IMR-90 (cell line): Measurements from ENCODE around the gene OSBP2. TPM values are rescaled to one million over a fixed set of nuclear protein-coding genes. Genes with fewer than 3 reads are reported as not detected.
A peak's percentile ranks its signal among the peaks of the same experiment; 100 is the strongest.

Experiments
- ATAC-seq: fragments of 200-7000 bp; cut with Tn5 transposase; 2 replicates; pipeline ENCODE4 v1.9.1; 2020; ENCODE audit warnings: low read depth, mild to moderate bottlenecking, moderate library complexity
- BruUV-seq: library from RNA; stranded (reverse); fragments of 400-500 nt; replicated peaks from 2 replicates; lab custom pipeline; 2021; lab: Mats Ljungman, UMichigan
- CTCF ChIA-PET: fragments of 300-600 bp; formaldehyde crosslinking; extraction: SDS; loops from one replicate; lab custom pipeline; 2021; ENCODE audit warnings: antibody characterized with exemption; lab: Yijun Ruan, JAX
- POLR2A ChIA-PET: fragments of 300-600 bp; sonication (Branson Sonifier 250); formaldehyde crosslinking; loops from one replicate; lab custom pipeline; 2022; ENCODE audit warnings: antibody characterized with exemption; ENCODE audit not compliant: unreplicated experiment; lab: Charles Lee
- DNase-seq: peaks from one replicate; pipeline ENCODE4 v3.0.0; 2013
- H2AFZ ChIP-seq: replicated peaks from 2 replicates; pipeline ENCODE3; 2013; ENCODE audit warnings: low read length, mild to moderate bottlenecking; ENCODE audit not compliant: poor library complexity
- H2AK5ac ChIP-seq: 2 replicates; pipeline ENCODE4 v1.6.1; 2013; ENCODE audit warnings: low read depth, low read length, inconsistent platforms
- H2AK9ac ChIP-seq: replicated peaks from 2 replicates; pipeline ENCODE3; 2013; ENCODE audit warnings: mild to moderate bottlenecking, low read depth, low read length, moderate library complexity; ENCODE audit not compliant: poor library complexity
- H2BK120ac ChIP-seq: 2 replicates; pipeline ENCODE4 v1.6.1; 2013; ENCODE audit warnings: low read depth, low read length, inconsistent platforms
- H2BK15ac ChIP-seq: 3 replicates; pipeline ENCODE4 v1.6.1; 2013; ENCODE audit warnings: low read depth, low read length, inconsistent platforms
- H2BK20ac ChIP-seq: 2 replicates; pipeline ENCODE4 v1.6.1; 2013; ENCODE audit warnings: low read depth, mild to moderate bottlenecking, inconsistent platforms, low read length, moderate library complexity
- H2BK5ac ChIP-seq: 2 replicates; pipeline ENCODE4 v1.6.1; 2013; ENCODE audit warnings: mild to moderate bottlenecking, low read depth, low read length, inconsistent platforms; ENCODE audit not compliant: poor library complexity, severe bottlenecking
- H3K14ac ChIP-seq: replicated peaks from 2 replicates; pipeline ENCODE4 v1.6.1; 2013; ENCODE audit warnings: low read depth, low read length, inconsistent platforms
- H3K18ac ChIP-seq: 2 replicates; pipeline ENCODE4 v1.6.1; 2013; ENCODE audit warnings: low read depth, low read length, control low read depth
- H3K23ac ChIP-seq: 2 replicates; pipeline ENCODE4 v1.6.1; 2013; ENCODE audit warnings: low read depth, low read length, inconsistent platforms
- H3K27ac ChIP-seq: 2 replicates; pipeline ENCODE4 v1.5.1; 2013; ENCODE audit warnings: mild to moderate bottlenecking, control low read depth, low read length; ENCODE audit not compliant: insufficient read depth
- H3K27me3 ChIP-seq: 2 replicates; pipeline ENCODE4 v1.6.1; 2013; ENCODE audit warnings: low read length; ENCODE audit not compliant: control insufficient read depth, insufficient read depth
- H3K36me3 ChIP-seq: 2 replicates; pipeline ENCODE4 v1.6.1; 2013; ENCODE audit warnings: low read length, mixed read lengths; ENCODE audit not compliant: control insufficient read depth, insufficient read depth
- H3K4ac ChIP-seq: 2 replicates; pipeline ENCODE4 v1.6.1; 2013; ENCODE audit warnings: low read depth, low read length, inconsistent platforms
- H3K4me1 ChIP-seq: 2 replicates; pipeline ENCODE4 v1.6.1; 2013; ENCODE audit warnings: low read length, mixed read lengths; ENCODE audit not compliant: control insufficient read depth, insufficient read depth
- H3K4me2 ChIP-seq: 2 replicates; pipeline ENCODE4 v1.6.1; 2013; ENCODE audit warnings: low read depth, mild to moderate bottlenecking, control low read depth, low read length, moderate library complexity
- H3K4me3 ChIP-seq: 2 replicates; pipeline ENCODE4 v1.5.1; 2013; ENCODE audit warnings: low read depth, mild to moderate bottlenecking, control low read depth, low read length, moderate library complexity; ENCODE audit not compliant: insufficient read depth
- H3K56ac ChIP-seq: 2 replicates; pipeline ENCODE4 v1.6.1; 2013; ENCODE audit warnings: low read length, inconsistent platforms; ENCODE audit not compliant: insufficient read depth; ENCODE audit errors: extremely low read depth
- H3K79me1 ChIP-seq, 2 experiments: 2 replicates each; pipeline ENCODE4 v1.6.1; 2013; ENCODE audit warnings: low read length in 2 of 2, inconsistent platforms in 1 of 2, low read depth in 1 of 2
- H3K9ac ChIP-seq: 2 replicates; pipeline ENCODE4 v1.6.1; 2013; ENCODE audit warnings: low read depth, low read length, control low read depth
- H3K9me1 ChIP-seq: 2 replicates; pipeline ENCODE4 v1.6.1; 2013; ENCODE audit warnings: low read length, inconsistent platforms; ENCODE audit not compliant: insufficient read depth
- H3K9me3 ChIP-seq: 2 replicates; pipeline ENCODE4 v1.6.1; 2013; ENCODE audit warnings: low read length; ENCODE audit not compliant: control insufficient read depth, insufficient read depth
- H4K20me1 ChIP-seq: 2 replicates; pipeline ENCODE4 v1.6.1; 2013; ENCODE audit warnings: low read length, inconsistent platforms; ENCODE audit not compliant: insufficient read depth
- H4K5ac ChIP-seq: 2 replicates; pipeline ENCODE4 v1.6.1; 2013; ENCODE audit warnings: mild to moderate bottlenecking, low read depth, low read length, control low read depth
- H4K8ac ChIP-seq, 2 experiments: 2 replicates each; pipeline ENCODE4 v1.6.1; 2013; ENCODE audit warnings: low read depth in 2 of 2, low read length in 2 of 2, control low read depth in 1 of 2, inconsistent platforms in 1 of 2
- H4K91ac ChIP-seq: 2 replicates; pipeline ENCODE4 v1.6.1; 2013; ENCODE audit warnings: low read depth, low read length, inconsistent platforms; ENCODE audit not compliant: insufficient read depth
- BHLHE40 ChIP-seq: fragments of 150-350 bp; IDR thresholded peaks from 2 replicates; pipeline ENCODE4 v1.6.1; 2016; ENCODE audit warnings: mild to moderate bottlenecking, low read depth, low read length
- CEBPB ChIP-seq: IDR thresholded peaks from 2 replicates; pipeline ENCODE4 v1.6.1; 2012; ENCODE audit warnings: low read depth, low read length, improper control_type of control experiment
- CHD1 ChIP-seq: IDR thresholded peaks from 2 replicates; pipeline ENCODE4 v1.6.1; 2012; ENCODE audit warnings: low read depth, low read length, improper control_type of control experiment
- FOS ChIP-seq: fragments of 150-350 bp; IDR thresholded peaks from 2 replicates; pipeline ENCODE4 v1.6.1; 2016; ENCODE audit warnings: low read depth, low read length
- MAFK ChIP-seq: IDR thresholded peaks from 2 replicates; pipeline ENCODE4 v1.6.1; 2012; ENCODE audit warnings: low read depth, low read length, improper control_type of control experiment
- MAZ ChIP-seq: IDR thresholded peaks from 2 replicates; pipeline ENCODE4 v1.6.1; 2012; ENCODE audit warnings: low read depth, mild to moderate bottlenecking, low read length, improper control_type of control experiment, moderate library complexity, borderline replicate concordance
- MXI1 ChIP-seq: IDR thresholded peaks from 2 replicates; pipeline ENCODE4 v1.6.1; 2012; ENCODE audit warnings: low read depth, mild to moderate bottlenecking, low read length, moderate library complexity, borderline replicate concordance
- NFE2L2 ChIP-seq: fragments of 150-350 bp; IDR thresholded peaks from 2 replicates; pipeline ENCODE4 v1.6.1; 2016; ENCODE audit warnings: low read depth, mild to moderate bottlenecking, low read length
- POLR2A ChIP-seq: IDR thresholded peaks from 2 replicates; pipeline ENCODE4 v1.6.1; 2012; ENCODE audit warnings: mild to moderate bottlenecking, low read depth, low read length
- RAD21 ChIP-seq: IDR thresholded peaks from 2 replicates; pipeline ENCODE4 v1.6.1; 2012; ENCODE audit warnings: low read length, improper control_type of control experiment
- RCOR1 ChIP-seq: IDR thresholded peaks from 2 replicates; pipeline ENCODE4 v1.6.1; 2012; ENCODE audit warnings: mild to moderate bottlenecking, low read length, improper control_type of control experiment; ENCODE audit not compliant: insufficient replicate concordance
- RFX5 ChIP-seq: IDR thresholded peaks from 2 replicates; pipeline ENCODE4 v1.8.0; 2012; ENCODE audit warnings: low read depth, mild to moderate bottlenecking, low read length, moderate library complexity
- SMC3 ChIP-seq: fragments of 150-350 bp; IDR thresholded peaks from 2 replicates; pipeline ENCODE4 v1.6.1; 2016; ENCODE audit warnings: low read depth, mild to moderate bottlenecking, antibody characterized with exemption, low read length, moderate library complexity
- WGBS, 2 experiments: methylation state at CpG; one replicate each; pipeline versions ENCODE4 v1.1.5 to v1.1.7; 2013; ENCODE audit warnings: missing lambda C conversion rate in 2 of 2; ENCODE audit not compliant: insufficient read length in 1 of 2; ENCODE audit errors: extremely low coverage in 2 of 2; 5-methylcytosine and 5-hydroxymethylcytosine counted together
- dilution Hi-C: fragments of 300-500 bp; cut with HindIII; formaldehyde crosslinking; loops from one replicate; pipeline ENCODE4 v1.14.3; 2018; ENCODE audit warnings: low sequenced_read_pairs; ENCODE audit not compliant: unreplicated experiment
- in situ Hi-C: fragments of 300-500 bp; cut with MboI; formaldehyde crosslinking; loops from 3 replicates; pipeline ENCODE4 v1.14.3; 2019; ENCODE audit warnings: low sequenced_read_pairs, inconsistent platforms, mixed read lengths
- intact Hi-C: fragments of 100-400 bp; cut with micrococcal nuclease; formaldehyde crosslinking; loops from 2 replicates; pipeline ENCODE4 v1.10.0; 2022
- polyA plus RNA-seq, 3 experiments: library from polyadenylated mRNA; depleted of rRNA; stranded (reverse); fragments of >200 nt; gene quantifications; 2 replicates each; pipeline ENCODE4 v1.2.3, GENCODE V29; 2012; ENCODE audit warnings: low replicate concordance in 1 of 3
- total RNA-seq: library from RNA; depleted of rRNA; stranded (reverse); fragments of >200 nt; gene quantifications from 2 replicates; pipeline ENCODE4 v1.2.3, GENCODE V29; 2012
- TF ChIP-seq, protein P1 (sequence below): fragments of 150-350 bp; IDR thresholded peaks from 2 replicates; pipeline ENCODE4 v1.6.1; 2017; ENCODE audit warnings: mild to moderate bottlenecking, antibody characterized with exemption, low read length, low read depth
- TF ChIP-seq, protein P2 (sequence below): fragments of 150-350 bp; IDR thresholded peaks from 2 replicates; pipeline ENCODE4 v1.6.1; 2016; ENCODE audit warnings: low read depth, mild to moderate bottlenecking, low read length, moderate library complexity, borderline replicate concordance
- TF ChIP-seq, protein P3 (sequence below): conservative IDR thresholded peaks from 2 replicates; pipeline ENCODE4 v1.5.1; 2012; ENCODE audit warnings: mild to moderate bottlenecking, low read depth, low read length, improper control_type of control experiment

Gene OSBP2
- total and polyA plus RNA-seq, 2 of the 4 experiments (the other 2 are of a cell fraction): 1.8 to 2.2 TPM

DNA sequence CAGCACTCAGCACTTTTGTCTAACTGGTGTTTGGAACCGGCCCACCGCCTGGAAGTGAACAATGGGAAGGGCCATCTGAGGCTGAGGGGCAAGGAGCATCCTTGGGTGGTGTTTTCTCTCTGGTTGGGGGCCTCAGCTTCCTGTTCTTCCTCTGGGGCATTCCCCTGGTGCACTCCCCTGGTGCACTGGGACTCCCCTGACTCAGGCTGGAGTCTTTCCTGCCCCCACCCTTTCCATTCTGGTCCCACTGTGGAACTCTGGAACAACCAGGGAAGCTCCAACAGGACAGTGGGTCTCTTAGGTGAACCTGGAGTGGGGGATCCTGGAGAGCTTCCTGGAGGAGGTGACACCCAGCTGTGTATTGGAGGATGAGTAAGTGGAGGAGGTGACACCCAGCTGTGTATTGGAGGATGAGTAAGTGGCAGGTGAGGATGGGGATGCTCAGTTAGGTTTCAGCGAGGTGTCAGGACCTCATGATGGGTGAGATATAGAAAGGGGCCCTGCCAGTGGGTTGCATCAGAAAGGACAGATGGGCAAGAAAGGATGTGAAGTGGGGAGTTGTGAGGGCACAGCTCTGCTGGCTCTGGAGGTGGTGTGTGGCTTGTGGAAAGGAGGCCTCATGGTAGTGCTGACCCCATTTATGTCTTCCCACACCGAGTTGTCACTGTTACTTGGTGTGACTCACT lies 132.1 kb downstream of the OSBP2 start:
- no peak overlapping the region for H3K56ac ChIP-seq
- CTCF ChIA-PET: no interaction called here
- no peak overlapping the region for H2BK15ac ChIP-seq
- no peak overlapping the region for H3K18ac ChIP-seq
- BruUV-seq: no TSS peak
- H3K9me1 ChIP-seq: peaks cover 8% of the 10 kb centered on the region
- H3K14ac ChIP-seq: no peak overlapping the region
- ATAC-seq (no peak), DNase-seq (no peak)
- no peak overlapping the region for H3K23ac ChIP-seq
- no peaks in the 10 kb centered on the region for H3K79me1 ChIP-seq
- H3K9ac ChIP-seq: no peak overlapping the region
- TF ChIP-seq, protein P1, sequence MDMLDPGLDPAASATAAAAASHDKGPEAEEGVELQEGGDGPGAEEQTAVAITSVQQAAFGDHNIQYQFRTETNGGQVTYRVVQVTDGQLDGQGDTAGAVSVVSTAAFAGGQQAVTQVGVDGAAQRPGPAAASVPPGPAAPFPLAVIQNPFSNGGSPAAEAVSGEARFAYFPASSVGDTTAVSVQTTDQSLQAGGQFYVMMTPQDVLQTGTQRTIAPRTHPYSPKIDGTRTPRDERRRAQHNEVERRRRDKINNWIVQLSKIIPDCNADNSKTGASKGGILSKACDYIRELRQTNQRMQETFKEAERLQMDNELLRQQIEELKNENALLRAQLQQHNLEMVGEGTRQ: no peak
- no peak for TF ChIP-seq CHD1
- no peak for TF ChIP-seq FOS
- TF ChIP-seq MAZ: no peak
- TF ChIP-seq RAD21: no peak
- TF ChIP-seq NFE2L2: no peak
- TF ChIP-seq CEBPB: no peak
- TF ChIP-seq, protein P2, sequence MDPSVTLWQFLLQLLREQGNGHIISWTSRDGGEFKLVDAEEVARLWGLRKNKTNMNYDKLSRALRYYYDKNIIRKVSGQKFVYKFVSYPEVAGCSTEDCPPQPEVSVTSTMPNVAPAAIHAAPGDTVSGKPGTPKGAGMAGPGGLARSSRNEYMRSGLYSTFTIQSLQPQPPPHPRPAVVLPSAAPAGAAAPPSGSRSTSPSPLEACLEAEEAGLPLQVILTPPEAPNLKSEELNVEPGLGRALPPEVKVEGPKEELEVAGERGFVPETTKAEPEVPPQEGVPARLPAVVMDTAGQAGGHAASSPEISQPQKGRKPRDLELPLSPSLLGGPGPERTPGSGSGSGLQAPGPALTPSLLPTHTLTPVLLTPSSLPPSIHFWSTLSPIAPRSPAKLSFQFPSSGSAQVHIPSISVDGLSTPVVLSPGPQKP: no peak
- no peak for TF ChIP-seq MXI1
- no peak for TF ChIP-seq SMC3
- TF ChIP-seq POLR2A: no peak
- TF ChIP-seq MAFK: no peak
- no peak for TF ChIP-seq RCOR1
- no peak for TF ChIP-seq RFX5
- TF ChIP-seq, protein P3, sequence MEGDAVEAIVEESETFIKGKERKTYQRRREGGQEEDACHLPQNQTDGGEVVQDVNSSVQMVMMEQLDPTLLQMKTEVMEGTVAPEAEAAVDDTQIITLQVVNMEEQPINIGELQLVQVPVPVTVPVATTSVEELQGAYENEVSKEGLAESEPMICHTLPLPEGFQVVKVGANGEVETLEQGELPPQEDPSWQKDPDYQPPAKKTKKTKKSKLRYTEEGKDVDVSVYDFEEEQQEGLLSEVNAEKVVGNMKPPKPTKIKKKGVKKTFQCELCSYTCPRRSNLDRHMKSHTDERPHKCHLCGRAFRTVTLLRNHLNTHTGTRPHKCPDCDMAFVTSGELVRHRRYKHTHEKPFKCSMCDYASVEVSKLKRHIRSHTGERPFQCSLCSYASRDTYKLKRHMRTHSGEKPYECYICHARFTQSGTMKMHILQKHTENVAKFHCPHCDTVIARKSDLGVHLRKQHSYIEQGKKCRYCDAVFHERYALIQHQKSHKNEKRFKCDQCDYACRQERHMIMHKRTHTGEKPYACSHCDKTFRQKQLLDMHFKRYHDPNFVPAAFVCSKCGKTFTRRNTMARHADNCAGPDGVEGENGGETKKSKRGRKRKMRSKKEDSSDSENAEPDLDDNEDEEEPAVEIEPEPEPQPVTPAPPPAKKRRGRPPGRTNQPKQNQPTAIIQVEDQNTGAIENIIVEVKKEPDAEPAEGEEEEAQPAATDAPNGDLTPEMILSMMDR: no peak
- TF ChIP-seq BHLHE40: no peak
- H2AK9ac ChIP-seq: no peak overlapping the region
- H2BK5ac ChIP-seq: no peak overlapping the region
- H2AK5ac ChIP-seq: peak overlapping the region; percentile 62; the same call in 1 of the 2 replicates
- dilution Hi-C loops (no loop called here), intact Hi-C loops (no loop called here), in situ Hi-C loops (no loop called here)
- peaks cover 29% of the 10 kb centered on the region for H3K27me3 ChIP-seq
- no peak overlapping the region for H3K4me2 ChIP-seq
- H2BK120ac ChIP-seq: 0 out of 2 replicates have a peak overlapping the region, but pooled peaks have one; percentile 17
- H4K5ac ChIP-seq: no peak overlapping the region
- 0 out of 2 replicates have a peak overlapping the region, but pooled peaks have one; percentile 7 for H2BK20ac ChIP-seq
- H3K4me1 ChIP-seq: peaks cover 10% of the 10 kb centered on the region
- no peak overlapping the region for H3K4ac ChIP-seq
- peaks cover 3% of the 10 kb centered on the region; the same call in 1 of the 2 replicates for H4K20me1 ChIP-seq
- POLR2A ChIA-PET: no interaction called here
- no peaks in the 10 kb centered on the region for H3K36me3 ChIP-seq
- peak overlapping the region; percentile 52 for H2AFZ ChIP-seq
- no peak overlapping the region for H4K8ac ChIP-seq
- no peaks in the 10 kb centered on the region for H3K9me3 ChIP-seq
- H3K4me3 ChIP-seq: no peak overlapping the region
- H3K27ac ChIP-seq: no peak overlapping the region
- no CpG with 5 or more reads among the region's 4 CpGs for WGBS, 2 experiments
- H4K91ac ChIP-seq: no peak overlapping the region
